Natural killer cell treated with Interleukin-12 subunit alpha and Interleukin-12 subunit beta and Interleukin-15 and Interleukin-18, amount 100 ng/mL, for 72 hours (primary cell): ENCODE results near the gene TTC39B. TPM values are rescaled to one million over a fixed set of nuclear protein-coding genes. Genes with fewer than 3 reads are reported as not detected.

ENCODE experiments used
- ATAC-seq, 2 donors: fragments of 150-1000 bp; cut with Tn5 transposase in 1 of 2; sonication (Bioruptor Pico), chemical (Tn5 transposase) in 1 of 2; 2 replicates each; pipeline ENCODE4 v1.10.0; 2021
- DNase-seq: peaks from one replicate; pipeline ENCODE4 v3.0.0; 2022; ENCODE audit warnings: low spot score
- H3K27ac Mint-ChIP-seq, 2 donors: 1 replicate in 1 of 2; 2 replicates in 1 of 2; pipeline ENCODE4 v1.8.0; 2022; ENCODE audit warnings: mixed read lengths in 2 of 2, mild to moderate bottlenecking in 1 of 2, moderate library complexity in 1 of 2
- H3K27me3 Mint-ChIP-seq, 2 donors: 1 replicate in 1 of 2; 2 replicates in 1 of 2; pipeline ENCODE4 v1.8.0; 2022; ENCODE audit warnings: mixed read lengths in 2 of 2
- H3K36me3 Mint-ChIP-seq: one replicate; pipeline ENCODE4 v1.8.0; 2022; ENCODE audit warnings: mixed read lengths
- H3K4me1 Mint-ChIP-seq, 2 donors: 1 replicate in 1 of 2; 2 replicates in 1 of 2; pipeline ENCODE4 v1.8.0; 2022; ENCODE audit warnings: low read depth in 2 of 2, mixed read lengths in 2 of 2, mild to moderate bottlenecking in 1 of 2
- H3K4me3 Mint-ChIP-seq: one replicate; pipeline ENCODE4 v1.8.0; 2022; ENCODE audit warnings: mixed read lengths
- H3K9me3 Mint-ChIP-seq: 2 replicates; pipeline ENCODE4 v1.8.0; 2022; ENCODE audit warnings: mixed read lengths
- total RNA-seq, 2 donors: library from RNA; stranded (reverse); gene quantifications; one replicate each; pipeline ENCODE4 v1.2.3, GENCODE V29; 2022

TTC39B gene
- total RNA-seq, 2 donors from 2014 or later: 12.4 to 20.6 TPM

DNA sequence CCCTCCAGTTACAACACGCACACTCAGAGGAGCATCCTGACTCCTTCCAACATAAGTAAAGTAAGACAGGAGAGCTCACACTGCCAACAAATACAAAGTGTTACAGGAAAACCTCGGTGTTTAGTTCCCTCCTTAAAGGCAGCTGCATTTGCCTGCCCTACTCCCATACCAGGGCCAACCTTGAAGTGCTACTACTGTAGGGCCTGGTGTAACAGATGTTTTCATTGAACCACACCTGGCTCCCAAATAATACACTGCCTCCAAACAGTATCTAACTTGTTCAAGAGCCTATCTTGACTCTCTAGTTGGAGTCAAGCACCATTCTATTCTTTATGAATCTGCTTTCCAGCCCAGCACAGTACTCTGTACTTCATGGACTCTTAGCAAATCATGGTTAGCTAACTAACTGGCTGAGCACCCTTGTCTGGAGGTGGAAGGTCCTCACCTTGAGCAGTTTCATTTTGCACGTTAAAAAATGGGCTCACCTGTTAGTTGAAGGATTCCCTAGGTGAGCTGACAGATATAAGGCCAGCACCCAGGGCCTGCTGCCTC, 34.6 kb downstream of the TTC39B start:
- Mint-ChIP-seq H3K9me3 (no peaks in the 10 kb centered on the region), H3K27ac (peak overlapping the region in 1 of 2 donors; percentile 29), H3K27me3 (no peaks in the 10 kb centered on the region), H3K4me1 (peaks cover 31 to 41% of the 10 kb centered on the region in 2 donors), H3K4me3 (no peak overlapping the region), H3K36me3 (no peaks in the 10 kb centered on the region)
- DNase-seq: no peak
- no peak for ATAC-seq

DNA sequence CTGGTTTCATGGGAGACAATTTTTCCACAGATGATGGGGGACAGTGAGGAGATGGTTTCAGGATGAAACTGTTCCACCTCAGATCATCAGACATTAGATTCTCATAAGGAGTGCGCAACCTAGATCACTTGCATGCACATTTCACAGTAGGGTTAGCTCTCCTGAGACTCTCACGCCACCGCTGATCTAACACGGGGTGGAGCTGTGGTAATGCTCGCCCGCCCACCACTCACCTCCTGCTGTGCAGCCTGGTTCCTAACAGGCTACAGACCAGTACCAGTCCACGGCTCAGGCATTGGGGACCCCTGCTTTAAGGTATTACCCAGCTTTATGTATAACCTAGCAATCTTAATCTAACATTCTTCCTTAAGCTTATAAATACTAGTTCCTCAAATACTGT, 35.6 kb downstream of the TTC39B start:
- Mint-ChIP-seq H3K27me3 (no peaks in the 10 kb centered on the region), H3K4me1 (peaks cover 31 to 38% of the 10 kb centered on the region in 2 donors), H3K36me3 (no peaks in the 10 kb centered on the region), H3K9me3 (no peaks in the 10 kb centered on the region), H3K27ac (no peak overlapping the region), H3K4me3 (no peak overlapping the region)
- peak; percentile 80 to 92 for ATAC-seq
- DNase-seq: no peak

DNA sequence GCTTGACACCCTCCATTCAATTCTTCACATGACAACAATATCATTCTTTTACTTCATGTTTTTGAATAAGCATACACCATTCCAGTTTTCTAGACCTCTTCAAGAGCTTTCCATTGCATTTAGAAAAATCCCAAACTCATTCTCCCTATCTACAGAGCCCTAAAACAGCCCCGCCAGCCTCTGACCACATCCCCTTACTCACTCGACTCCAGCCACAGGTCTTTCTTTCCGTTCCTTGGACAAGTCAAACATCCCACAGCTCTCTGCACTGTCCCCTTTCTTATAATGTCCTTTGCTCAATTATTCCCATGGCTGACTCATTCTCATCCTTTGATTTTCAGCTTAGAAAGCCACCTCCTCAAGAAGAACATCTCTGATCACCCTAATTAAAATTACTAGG, 38.2 kb downstream of the TTC39B start:
- H3K27ac Mint-ChIP-seq: no peak overlapping the region
- H3K4me1 Mint-ChIP-seq: peaks cover 31 to 33% of the 10 kb centered on the region in 2 donors
- no peaks in the 10 kb centered on the region for H3K9me3 Mint-ChIP-seq
- no peak for ATAC-seq
- no peak for DNase-seq
- H3K36me3 Mint-ChIP-seq: no peaks in the 10 kb centered on the region
- no peak overlapping the region for H3K4me3 Mint-ChIP-seq
- H3K27me3 Mint-ChIP-seq: no peaks in the 10 kb centered on the region

DNA sequence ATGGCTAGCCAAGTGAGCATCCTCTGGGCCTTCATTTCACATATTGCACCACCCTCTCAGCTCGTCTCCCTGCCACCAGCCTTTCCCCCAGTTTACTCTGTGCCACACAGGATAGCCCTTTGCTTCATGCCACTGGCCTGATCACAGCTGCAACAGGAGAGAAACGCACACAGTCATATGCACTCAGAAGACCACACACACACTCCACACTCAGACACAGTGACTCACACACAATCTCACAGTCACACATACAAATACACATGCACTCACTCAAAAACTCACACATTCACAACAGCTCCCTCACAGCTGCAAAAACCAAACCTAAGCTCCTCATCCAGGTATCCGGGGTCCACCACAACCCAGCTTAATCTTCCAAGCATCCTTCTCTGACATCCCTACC, 38.7 kb downstream of the TTC39B start:
- Mint-ChIP-seq H3K4me3 (no peak overlapping the region), H3K4me1 (peaks cover 27 to 34% of the 10 kb centered on the region in 2 donors), H3K27me3 (no peaks in the 10 kb centered on the region), H3K36me3 (no peaks in the 10 kb centered on the region), H3K27ac (no peak overlapping the region), H3K9me3 (no peaks in the 10 kb centered on the region)
- peak in 1 of 2 donors; percentile 48 for ATAC-seq
- DNase-seq: no peak

DNA sequence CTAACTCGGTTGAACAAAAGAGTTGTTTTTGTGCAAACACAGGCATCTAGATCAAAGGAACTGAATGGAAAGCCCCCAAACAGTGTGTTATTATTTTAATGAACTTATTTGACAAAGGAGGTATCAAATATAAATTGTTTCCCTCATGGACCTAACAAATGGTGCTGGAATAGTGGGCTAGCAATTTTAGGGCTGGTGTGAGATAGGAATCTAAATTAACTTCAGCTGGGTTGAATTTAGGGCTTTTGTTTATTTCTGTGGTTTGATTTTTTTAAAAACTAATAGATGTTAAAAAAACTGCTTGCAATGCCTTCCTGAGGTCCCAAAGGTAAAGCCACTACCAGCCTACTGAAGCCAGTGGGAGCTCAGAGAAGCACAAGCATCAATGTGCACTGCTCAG, 42.1 kb downstream of the TTC39B start:
- no peaks in the 10 kb centered on the region for H3K27me3 Mint-ChIP-seq
- ATAC-seq: no peak

DNA sequence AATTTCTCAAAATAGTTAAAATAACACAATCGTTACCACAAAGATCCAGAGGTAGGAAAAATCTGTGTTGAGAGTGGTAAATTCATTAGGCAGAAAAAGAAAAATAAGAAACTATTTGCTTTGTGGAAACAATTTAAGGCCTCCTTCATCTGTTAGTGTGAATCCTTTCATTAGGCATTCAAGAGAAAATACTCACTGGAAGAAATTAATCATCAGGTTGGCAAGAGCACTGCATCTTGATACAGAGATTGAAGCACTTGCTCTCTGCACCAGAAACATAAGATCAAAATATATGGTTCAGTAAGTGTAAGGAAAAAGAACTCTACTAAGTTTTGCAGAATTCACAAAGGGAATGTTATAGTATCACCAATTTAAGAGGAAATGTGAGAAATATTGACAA, 44.4 kb downstream of the TTC39B start:
- DNase-seq (no peak), ATAC-seq (no peak)
- Mint-ChIP-seq H3K9me3 (no peaks in the 10 kb centered on the region), H3K4me3 (no peak overlapping the region), H3K4me1 (peaks cover 5 to 19% of the 10 kb centered on the region in 2 donors), H3K27me3 (no peaks in the 10 kb centered on the region), H3K36me3 (no peaks in the 10 kb centered on the region), H3K27ac (no peak overlapping the region)

More for the DNA sequence above, 42.1 kb downstream of the TTC39B start:
- Mint-ChIP-seq H3K9me3 (no peaks in the 10 kb centered on the region), H3K27ac (no peak overlapping the region), H3K4me3 (no peak overlapping the region), H3K4me1 (peaks cover 16 to 21% of the 10 kb centered on the region in 2 donors), H3K36me3 (no peaks in the 10 kb centered on the region)
- DNase-seq: no peak

DNA sequence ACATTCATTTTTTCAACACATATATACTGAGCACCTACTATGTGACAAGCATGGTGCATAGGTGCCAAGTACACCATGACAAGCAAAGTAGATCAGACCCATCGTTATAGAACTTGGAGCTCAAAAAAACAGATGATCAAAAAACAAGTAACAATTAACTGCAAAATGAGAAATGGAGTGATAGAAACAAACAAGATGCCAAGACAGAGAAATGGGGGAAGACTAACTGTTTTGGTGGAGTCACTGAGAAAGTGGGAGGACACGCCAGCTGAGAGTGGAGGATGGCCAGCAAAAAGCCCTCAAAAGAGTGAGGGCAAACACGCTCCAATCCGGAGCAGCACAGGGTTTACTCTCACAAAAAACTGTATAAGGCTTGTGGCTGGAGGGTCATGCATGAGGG, 50.6 kb downstream of the TTC39B start:
- H3K4me3 Mint-ChIP-seq: no peak overlapping the region
- H3K27me3 Mint-ChIP-seq: no peaks in the 10 kb centered on the region
- no peak overlapping the region for H3K27ac Mint-ChIP-seq
- ATAC-seq: no peak
- no peaks in the 10 kb centered on the region for H3K36me3 Mint-ChIP-seq
- DNase-seq: no peak
- H3K4me1 Mint-ChIP-seq: peaks cover 1 to 22% of the 10 kb centered on the region in 2 donors
- H3K9me3 Mint-ChIP-seq: no peaks in the 10 kb centered on the region

DNA sequence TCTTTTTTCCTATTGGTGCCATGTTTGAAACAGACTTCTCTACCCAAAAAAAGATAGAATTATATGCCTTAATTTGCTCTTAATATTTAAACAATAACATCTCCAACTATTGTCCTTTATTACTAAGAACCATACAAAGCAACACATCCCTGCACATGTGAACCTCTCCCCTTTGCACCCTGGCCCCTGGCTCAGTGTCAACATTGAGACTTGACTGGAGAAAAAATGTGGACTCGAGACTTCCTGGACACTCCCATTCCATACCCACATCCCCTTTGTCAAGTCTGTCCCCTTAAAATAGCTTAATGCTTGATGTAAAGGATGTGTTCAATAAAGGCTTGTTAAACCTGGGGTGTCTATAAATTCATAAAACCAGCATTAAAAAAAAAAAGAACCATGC, 53.2 kb downstream of the TTC39B start:
- ATAC-seq (no peak), DNase-seq (no peak)
- H3K9me3 Mint-ChIP-seq: no peaks in the 10 kb centered on the region
- no peaks in the 10 kb centered on the region for H3K36me3 Mint-ChIP-seq
- no peak overlapping the region for H3K4me3 Mint-ChIP-seq
- H3K27me3 Mint-ChIP-seq: no peaks in the 10 kb centered on the region
- H3K27ac Mint-ChIP-seq: no peak overlapping the region
- H3K4me1 Mint-ChIP-seq: peaks cover 0 to 21% of the 10 kb centered on the region in 2 donors

DNA sequence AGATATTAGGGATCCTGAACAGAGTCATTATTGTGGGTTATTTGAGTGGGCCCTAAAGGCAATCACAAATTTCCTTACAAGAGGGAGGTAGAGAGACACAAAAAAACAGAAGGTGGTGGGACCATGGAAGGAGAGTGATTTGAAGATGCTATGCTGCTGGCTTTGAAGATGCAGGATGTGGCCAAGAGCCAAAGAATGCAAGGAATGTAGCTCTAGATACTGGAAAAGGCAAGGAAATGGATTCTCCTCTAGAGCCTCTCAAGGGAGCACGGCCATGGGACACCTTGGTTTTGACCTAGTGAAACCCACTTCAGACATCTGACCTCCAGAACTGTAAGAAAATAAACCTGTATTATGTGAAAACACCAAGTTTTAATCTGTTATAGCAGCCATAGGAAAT, 53.8 kb downstream of the TTC39B start:
- H3K27ac Mint-ChIP-seq: no peak overlapping the region
- H3K4me3 Mint-ChIP-seq: no peak overlapping the region
- no peaks in the 10 kb centered on the region for H3K9me3 Mint-ChIP-seq
- DNase-seq: no peak
- H3K36me3 Mint-ChIP-seq: no peaks in the 10 kb centered on the region
- no peaks in the 10 kb centered on the region for H3K27me3 Mint-ChIP-seq
- H3K4me1 Mint-ChIP-seq: peaks cover 2 to 17% of the 10 kb centered on the region in 2 donors
- ATAC-seq: no peak

DNA sequence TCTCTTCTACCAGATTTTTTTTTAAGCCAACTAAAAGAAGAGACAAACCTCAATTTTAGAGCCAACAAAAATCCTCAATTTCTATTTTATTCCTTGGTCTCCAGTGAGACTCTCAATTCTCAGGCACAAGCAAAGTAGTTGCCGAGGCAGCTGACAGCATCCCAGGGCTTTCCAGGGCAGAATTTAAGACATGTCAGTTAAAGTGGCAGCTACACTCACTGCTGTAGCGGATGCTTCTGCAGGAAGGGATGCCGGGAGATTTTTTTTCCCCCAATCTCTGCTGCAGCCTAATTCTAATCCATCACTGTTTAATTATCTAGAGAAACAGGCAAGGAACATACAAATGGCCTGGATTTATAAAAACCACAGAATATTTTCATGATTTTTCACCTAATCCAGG, 57.0 kb downstream of the TTC39B start:
- H3K36me3 Mint-ChIP-seq: no peaks in the 10 kb centered on the region
- ATAC-seq: no peak
- H3K4me3 Mint-ChIP-seq: no peak overlapping the region
- no peak overlapping the region for H3K27ac Mint-ChIP-seq
- H3K9me3 Mint-ChIP-seq: no peaks in the 10 kb centered on the region
- no peaks in the 10 kb centered on the region for H3K27me3 Mint-ChIP-seq
- peaks cover 18 to 27% of the 10 kb centered on the region in 2 donors for H3K4me1 Mint-ChIP-seq
- no peak for DNase-seq

DNA sequence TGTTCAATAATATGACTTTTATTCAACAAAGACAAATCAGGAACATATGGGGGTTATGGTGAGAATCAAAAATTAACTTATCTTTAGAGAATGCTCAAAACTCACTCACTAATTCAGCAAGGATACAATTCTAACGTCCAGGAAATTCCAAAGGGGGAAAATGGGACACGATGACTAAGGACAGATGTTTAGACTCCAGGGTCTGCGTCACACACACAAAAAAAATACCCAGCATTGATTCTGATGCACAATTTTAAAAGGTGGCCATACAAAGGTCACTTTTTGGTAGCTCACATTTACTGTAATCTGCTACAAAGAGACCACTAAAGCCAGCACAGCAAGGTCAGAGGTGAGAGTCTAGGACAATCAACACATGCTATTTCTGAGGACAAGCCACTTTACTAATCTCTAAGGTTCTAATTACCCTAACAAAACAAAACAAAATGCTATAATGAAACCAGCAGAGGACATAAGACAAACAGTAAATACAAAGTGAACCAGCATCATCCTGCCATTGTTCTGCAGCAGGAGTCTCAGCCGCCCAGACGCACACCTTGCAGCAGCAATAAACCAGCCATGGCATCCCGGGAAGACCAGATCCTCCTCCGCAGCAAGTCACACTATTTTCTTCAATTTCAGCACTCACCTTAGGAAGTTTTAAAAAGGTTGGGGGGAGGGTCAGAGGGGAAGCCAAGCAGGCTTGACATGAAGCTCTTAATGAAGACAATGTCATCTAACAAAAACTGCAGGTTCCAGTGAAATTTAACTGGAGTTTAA, 57.8 kb downstream of the TTC39B start:
- Mint-ChIP-seq H3K4me1 (peaks cover 23 to 34% of the 10 kb centered on the region in 2 donors), H3K9me3 (no peaks in the 10 kb centered on the region), H3K27ac (no peak overlapping the region), H3K27me3 (no peaks in the 10 kb centered on the region), H3K4me3 (no peak overlapping the region), H3K36me3 (no peaks in the 10 kb centered on the region)
- ATAC-seq (no peak), DNase-seq (no peak)

DNA sequence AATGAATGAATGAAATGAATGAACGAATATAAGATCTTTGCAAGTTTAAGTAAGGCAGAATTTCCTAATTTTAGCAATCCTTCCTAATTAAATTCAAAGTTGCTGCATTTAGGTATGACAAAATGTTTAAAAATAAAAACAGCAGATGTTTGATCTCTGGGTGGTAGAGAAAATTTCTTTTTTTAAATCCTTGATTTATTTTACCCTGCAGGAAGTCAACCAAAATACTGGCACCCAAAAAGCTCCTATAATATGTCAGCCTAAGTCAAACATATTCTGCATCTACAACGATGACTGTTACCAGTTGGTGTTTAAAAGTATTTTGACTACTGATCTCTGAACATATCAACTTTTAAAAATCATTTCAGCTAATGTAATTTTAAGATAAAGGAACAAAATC, 58.4 kb downstream of the TTC39B start:
- peaks cover 26 to 36% of the 10 kb centered on the region in 2 donors for H3K4me1 Mint-ChIP-seq
- no peak overlapping the region for H3K4me3 Mint-ChIP-seq
- DNase-seq (no peak), ATAC-seq (no peak)
- H3K27me3 Mint-ChIP-seq: no peaks in the 10 kb centered on the region
- no peaks in the 10 kb centered on the region for H3K36me3 Mint-ChIP-seq
- no peak overlapping the region for H3K27ac Mint-ChIP-seq
- no peaks in the 10 kb centered on the region for H3K9me3 Mint-ChIP-seq

DNA sequence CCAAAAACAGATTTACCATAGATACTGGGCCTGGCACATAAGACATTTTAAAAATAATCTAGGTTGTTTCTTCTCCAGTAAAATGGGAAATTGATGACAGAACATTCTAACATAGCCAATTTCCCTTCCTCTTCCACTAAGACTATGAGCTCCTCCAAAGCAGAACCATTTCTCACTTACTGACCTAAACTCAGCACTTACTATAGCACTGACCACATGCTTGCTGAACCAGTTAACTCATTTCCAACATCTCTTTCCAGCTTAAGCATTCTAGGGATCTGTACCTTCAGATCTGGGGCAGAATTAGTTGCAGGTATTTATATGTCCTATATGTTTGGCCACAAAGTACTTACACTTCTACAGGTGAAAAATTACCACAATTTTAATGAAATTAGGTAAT, 58.9 kb downstream of the TTC39B start:
- no peaks in the 10 kb centered on the region for H3K9me3 Mint-ChIP-seq
- H3K27ac Mint-ChIP-seq: no peak overlapping the region
- peaks cover 26 to 37% of the 10 kb centered on the region in 2 donors for H3K4me1 Mint-ChIP-seq
- no peaks in the 10 kb centered on the region for H3K36me3 Mint-ChIP-seq
- no peak for ATAC-seq
- H3K27me3 Mint-ChIP-seq: no peaks in the 10 kb centered on the region
- no peak for DNase-seq
- no peak overlapping the region for H3K4me3 Mint-ChIP-seq

DNA sequence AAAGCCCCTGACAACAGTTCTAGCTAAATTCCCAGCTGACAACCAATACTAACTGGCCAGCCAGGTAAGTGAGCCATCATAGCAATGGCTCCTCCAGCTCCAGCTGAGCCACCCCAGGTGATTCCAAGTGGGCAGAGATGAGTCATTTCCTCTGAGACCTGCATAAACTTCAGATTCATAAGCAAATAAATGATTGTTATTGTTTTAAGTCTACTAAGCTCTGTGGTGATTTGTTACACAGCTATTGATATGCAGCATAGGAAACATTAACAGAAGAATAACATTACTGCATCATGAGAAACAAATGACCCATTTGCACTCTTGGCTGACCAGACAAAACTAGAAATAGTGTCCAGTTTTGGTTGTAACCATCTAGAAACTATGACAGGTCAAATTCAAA, 60.3 kb downstream of the TTC39B start:
- DNase-seq: no peak
- no peaks in the 10 kb centered on the region for H3K9me3 Mint-ChIP-seq
- H3K27me3 Mint-ChIP-seq: no peaks in the 10 kb centered on the region
- H3K4me3 Mint-ChIP-seq: no peak overlapping the region
- H3K27ac Mint-ChIP-seq: peak overlapping the region; percentile 8 to 29
- no peaks in the 10 kb centered on the region for H3K36me3 Mint-ChIP-seq
- no peak for ATAC-seq
- H3K4me1 Mint-ChIP-seq: peaks cover 26 to 40% of the 10 kb centered on the region in 2 donors
